ENCODE data around the gene RRBP1. TPM values are rescaled to one million over a fixed set of nuclear protein-coding genes. Genes with fewer than 3 reads are reported as not detected.

Gene RRBP1
- total RNA-seq, 3 donors from 2014 or later: 210 to 402 (median 377) TPM

- H3K36me3 ChIP-seq (ENCODE audit: low read depth): peaks cover 16% of the 10 kb centered on the region
- DNase-seq: no peak
Observed at GRCh38 chr20:17636523-17637412, 45.3 kb downstream of the RRBP1 start.

GRCh38 chr20:17635332-17636244, 46.5 kb downstream of the RRBP1 start:
- intact Hi-C loops (cut with DNase I, micrococcal nuclease): no loop called here
- ATAC-seq (no peak), DNase-seq (no peak)
- Histone ChIP-seq H3K4me1 (ENCODE audit: low read depth) (no peaks in the 10 kb centered on the region), H3K9me3 (no peaks in the 10 kb centered on the region), H3K4me3 (no peak overlapping the region), H3K36me3 (ENCODE audit: low read depth) (peaks cover 10% of the 10 kb centered on the region)
- TF ChIP-seq CTCF (IDR thresholded peaks at IDR 0.05): no peak

More at GRCh38 chr20:17636523-17637412, 45.3 kb downstream of the RRBP1 start:
- no peak overlapping the region for H3K4me3 ChIP-seq
- TF ChIP-seq CTCF (IDR thresholded peaks at IDR 0.05): no peak
- intact Hi-C loops (cut with DNase I, micrococcal nuclease): no loop called here
- H3K4me1 ChIP-seq (ENCODE audit: low read depth): no peaks in the 10 kb centered on the region
- no peaks in the 10 kb centered on the region for H3K9me3 ChIP-seq
- ATAC-seq: no peak

- DNase-seq (no peak), ATAC-seq (peak; percentile 15)
- intact Hi-C loops (cut with DNase I, micrococcal nuclease): no loop called here
- Histone ChIP-seq H3K9me3 (no peaks in the 10 kb centered on the region), H3K4me3 (no peak overlapping the region), H3K36me3 (ENCODE audit: low read depth) (peaks cover 10% of the 10 kb centered on the region), H3K4me1 (ENCODE audit: low read depth) (no peaks in the 10 kb centered on the region)
- TF ChIP-seq CTCF (IDR thresholded peaks at IDR 0.05): no peak
Observed at GRCh38 chr20:17634661-17635331, 47.2 kb downstream of the RRBP1 start.

GRCh38 chr20:17633850-17634500, 48.1 kb downstream of the RRBP1 start:
- no peak for ATAC-seq
- TF ChIP-seq CTCF (IDR thresholded peaks at IDR 0.05): no peak
- Histone ChIP-seq H3K9me3 (no peaks in the 10 kb centered on the region), H3K36me3 (ENCODE audit: low read depth) (peaks cover 10% of the 10 kb centered on the region), H3K4me3 (no peak overlapping the region), H3K4me1 (ENCODE audit: low read depth) (no peaks in the 10 kb centered on the region)
- intact Hi-C loops (cut with DNase I, micrococcal nuclease): no loop called here
- no peak for DNase-seq

Data from mucosa of descending colon (tissue), 3 donors.